ENCODE data around the gene PI16.
A peak's percentile ranks its signal among the peaks of the same experiment; 100 is the strongest.

The PI16 gene

GRCh38 chr6:36953931-36954261 is 642 bp upstream of the PI16 start:
- DNase-seq (ENCODE audit: low read depth, low spot score) = no peak
- H3K4me3 ChIP-seq (ENCODE audit: low read length) = peak overlapping the region; percentile 9

- no peak for DNase-seq (ENCODE audit: low read depth, low spot score)
Observed at GRCh38 chr6:36955136-36955535, 598 bp downstream of the PI16 start.

GRCh38 chr6:36955671-36956445 is 1.3 kb downstream of the PI16 start:
- H3K4me3 ChIP-seq (ENCODE audit: low read length) = peak overlapping the region; percentile 50
- peak; percentile 55 for DNase-seq (ENCODE audit: low read depth, low spot score)

More at GRCh38 chr6:36955136-36955535, 598 bp downstream of the PI16 start:
- peak overlapping the region; percentile 50 for H3K4me3 ChIP-seq (ENCODE audit: low read length)

- DNase-seq (ENCODE audit: low read depth, low spot score) = no peak
- H3K4me3 ChIP-seq (ENCODE audit: low read length) = peak overlapping the region; percentile 50
Observed at GRCh38 chr6:36956446-36956820, 1.9 kb downstream of the PI16 start.

GRCh38 chr6:36957773-36958271 is 3.3 kb downstream of the PI16 start:
- no peak for DNase-seq (ENCODE audit: low read depth, low spot score)
- H3K4me3 ChIP-seq (ENCODE audit: low read length) = no peak overlapping the region

- no peak for DNase-seq (ENCODE audit: low read depth, low spot score)
Observed at GRCh38 chr6:36958775-36959554, 4.4 kb downstream of the PI16 start.

GRCh38 chr6:36959555-36960250 is 5.2 kb downstream of the PI16 start:
- DNase-seq (ENCODE audit: low read depth, low spot score) = no peak
- H3K4me3 ChIP-seq (ENCODE audit: low read length) = no peak overlapping the region

More at GRCh38 chr6:36958775-36959554, 4.4 kb downstream of the PI16 start:
- H3K4me3 ChIP-seq (ENCODE audit: low read length) = no peak overlapping the region

- H3K4me3 ChIP-seq (ENCODE audit: low read length) = no peak overlapping the region
- no peak for DNase-seq (ENCODE audit: low read depth, low spot score)
Observed at GRCh38 chr6:36961441-36962435, 7.2 kb downstream of the PI16 start.

- DNase-seq (ENCODE audit: low read depth, low spot score) = peak; percentile 86
Observed at GRCh38 chr6:36962874-36963273, 8.3 kb downstream of the PI16 start.

GRCh38 chr6:36963451-36964290 is 9.1 kb downstream of the PI16 start:
- DNase-seq (ENCODE audit: low read depth, low spot score) = peak; percentile 82
- H3K4me3 ChIP-seq (ENCODE audit: low read length) = peak overlapping the region; percentile 45

More at GRCh38 chr6:36962874-36963273, 8.3 kb downstream of the PI16 start:
- H3K4me3 ChIP-seq (ENCODE audit: low read length) = peak overlapping the region; percentile 45

GRCh38 chr6:36964349-36964748 is 9.8 kb downstream of the PI16 start:
- DNase-seq (ENCODE audit: low read depth, low spot score) = no peak
- H3K4me3 ChIP-seq (ENCODE audit: low read length) = no peak overlapping the region

- H3K4me3 ChIP-seq (ENCODE audit: low read length) = no peak overlapping the region
- no peak for DNase-seq (ENCODE audit: low read depth, low spot score)
Observed at GRCh38 chr6:36964908-36965307, 10.4 kb downstream of the PI16 start.

GRCh38 chr6:36967301-36967700 is 12.8 kb downstream of the PI16 start:
- DNase-seq (ENCODE audit: low read depth, low spot score) = no peak
- no peak overlapping the region for H3K4me3 ChIP-seq (ENCODE audit: low read length)

- DNase-seq (ENCODE audit: low read depth, low spot score) = no peak
- no peak overlapping the region for H3K4me3 ChIP-seq (ENCODE audit: low read length)
Observed at GRCh38 chr6:36967757-36968156, 13.2 kb downstream of the PI16 start.

GRCh38 chr6:36968266-36968977 is 13.9 kb downstream of the PI16 start:
- no peak for DNase-seq (ENCODE audit: low read depth, low spot score)
- H3K4me3 ChIP-seq (ENCODE audit: low read length) = no peak overlapping the region

GRCh38 chr6:36969240-36969691 is 14.7 kb downstream of the PI16 start:
- DNase-seq (ENCODE audit: low read depth, low spot score) = no peak
- no peak overlapping the region for H3K4me3 ChIP-seq (ENCODE audit: low read length)
